ENCODE data around the gene RHOA. TPM values are rescaled to one million over a fixed set of nuclear protein-coding genes. Genes with fewer than 3 reads are reported as not detected.

The RHOA gene
- total and polyA plus RNA-seq, 2 of the 13 experiments (the other 11 are each of a cell fraction or from before 2014, with no cell fraction given) = 131 to 177 TPM

DNA sequence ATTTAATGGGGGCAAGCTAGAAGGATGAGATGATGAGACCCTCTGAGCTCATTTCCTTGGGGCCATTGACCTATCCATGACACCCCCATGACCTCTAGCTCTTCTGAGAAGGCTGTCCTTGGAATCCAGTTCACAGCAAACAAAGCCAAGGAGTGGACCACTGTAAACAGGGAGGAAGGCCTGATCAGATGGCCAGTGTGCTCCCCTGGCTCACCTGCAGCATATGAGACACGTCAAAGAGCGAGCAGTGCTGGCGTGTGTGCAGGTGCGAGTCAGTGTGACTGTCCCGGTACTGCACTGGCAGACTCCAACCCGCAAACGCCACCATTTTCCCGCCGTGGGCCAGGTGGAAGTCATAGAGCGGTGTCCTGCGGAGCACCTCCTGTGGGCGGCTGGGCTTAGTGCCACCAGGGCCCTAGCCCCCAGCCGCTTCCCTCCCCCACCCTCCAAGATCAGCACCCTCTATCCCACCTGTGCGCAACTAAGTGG lies 10.2 kb upstream of the RHOA start (continued):
- TF ChIP-seq, protein P1, sequence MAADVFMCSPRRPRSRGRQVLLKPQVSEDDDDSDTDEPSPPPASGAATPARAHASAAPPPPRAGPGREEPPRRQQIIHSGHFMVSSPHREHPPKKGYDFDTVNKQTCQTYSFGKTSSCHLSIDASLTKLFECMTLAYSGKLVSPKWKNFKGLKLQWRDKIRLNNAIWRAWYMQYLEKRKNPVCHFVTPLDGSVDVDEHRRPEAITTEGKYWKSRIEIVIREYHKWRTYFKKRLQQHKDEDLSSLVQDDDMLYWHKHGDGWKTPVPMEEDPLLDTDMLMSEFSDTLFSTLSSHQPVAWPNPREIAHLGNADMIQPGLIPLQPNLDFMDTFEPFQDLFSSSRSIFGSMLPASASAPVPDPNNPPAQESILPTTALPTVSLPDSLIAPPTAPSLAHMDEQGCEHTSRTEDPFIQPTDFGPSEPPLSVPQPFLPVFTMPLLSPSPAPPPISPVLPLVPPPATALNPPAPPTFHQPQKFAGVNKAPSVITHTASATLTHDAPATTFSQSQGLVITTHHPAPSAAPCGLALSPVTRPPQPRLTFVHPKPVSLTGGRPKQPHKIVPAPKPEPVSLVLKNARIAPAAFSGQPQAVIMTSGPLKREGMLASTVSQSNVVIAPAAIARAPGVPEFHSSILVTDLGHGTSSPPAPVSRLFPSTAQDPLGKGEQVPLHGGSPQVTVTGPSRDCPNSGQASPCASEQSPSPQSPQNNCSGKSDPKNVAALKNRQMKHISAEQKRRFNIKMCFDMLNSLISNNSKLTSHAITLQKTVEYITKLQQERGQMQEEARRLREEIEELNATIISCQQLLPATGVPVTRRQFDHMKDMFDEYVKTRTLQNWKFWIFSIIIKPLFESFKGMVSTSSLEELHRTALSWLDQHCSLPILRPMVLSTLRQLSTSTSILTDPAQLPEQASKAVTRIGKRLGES (CRISPR knock-in tag; IDR thresholded peaks at IDR 0.05; ENCODE audit: borderline replicate concordance) = no peak
- no peak for TF ChIP-seq FOXC1 (CRISPR knock-in tag; IDR thresholded peaks at IDR 0.05; ENCODE audit: borderline replicate concordance)
- TF ChIP-seq, protein P2, sequence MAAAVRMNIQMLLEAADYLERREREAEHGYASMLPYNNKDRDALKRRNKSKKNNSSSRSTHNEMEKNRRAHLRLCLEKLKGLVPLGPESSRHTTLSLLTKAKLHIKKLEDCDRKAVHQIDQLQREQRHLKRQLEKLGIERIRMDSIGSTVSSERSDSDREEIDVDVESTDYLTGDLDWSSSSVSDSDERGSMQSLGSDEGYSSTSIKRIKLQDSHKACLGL (CRISPR knock-in tag; IDR thresholded peaks at IDR 0.05) = no peak
- TF ChIP-seq SRSF9 (IDR thresholded peaks at IDR 0.05; ENCODE audit: borderline replicate concordance, insufficient read depth, low read depth, low read length, poor library complexity, severe bottlenecking) = no peak
- TF ChIP-seq MZF1 (CRISPR knock-in tag; IDR thresholded peaks at IDR 0.05; ENCODE audit: borderline replicate concordance) = no peak
- TF ChIP-seq ZNF878 (CRISPR knock-in tag; IDR thresholded peaks at IDR 0.05) = no peak
- TF ChIP-seq SAP130 (CRISPR knock-in tag; IDR thresholded peaks at IDR 0.05; ENCODE audit: low read depth) = no peak
- no peak for TF ChIP-seq HES4 (CRISPR knock-in tag; IDR thresholded peaks at IDR 0.05; ENCODE audit: borderline replicate concordance)
- TF ChIP-seq, protein P3, sequence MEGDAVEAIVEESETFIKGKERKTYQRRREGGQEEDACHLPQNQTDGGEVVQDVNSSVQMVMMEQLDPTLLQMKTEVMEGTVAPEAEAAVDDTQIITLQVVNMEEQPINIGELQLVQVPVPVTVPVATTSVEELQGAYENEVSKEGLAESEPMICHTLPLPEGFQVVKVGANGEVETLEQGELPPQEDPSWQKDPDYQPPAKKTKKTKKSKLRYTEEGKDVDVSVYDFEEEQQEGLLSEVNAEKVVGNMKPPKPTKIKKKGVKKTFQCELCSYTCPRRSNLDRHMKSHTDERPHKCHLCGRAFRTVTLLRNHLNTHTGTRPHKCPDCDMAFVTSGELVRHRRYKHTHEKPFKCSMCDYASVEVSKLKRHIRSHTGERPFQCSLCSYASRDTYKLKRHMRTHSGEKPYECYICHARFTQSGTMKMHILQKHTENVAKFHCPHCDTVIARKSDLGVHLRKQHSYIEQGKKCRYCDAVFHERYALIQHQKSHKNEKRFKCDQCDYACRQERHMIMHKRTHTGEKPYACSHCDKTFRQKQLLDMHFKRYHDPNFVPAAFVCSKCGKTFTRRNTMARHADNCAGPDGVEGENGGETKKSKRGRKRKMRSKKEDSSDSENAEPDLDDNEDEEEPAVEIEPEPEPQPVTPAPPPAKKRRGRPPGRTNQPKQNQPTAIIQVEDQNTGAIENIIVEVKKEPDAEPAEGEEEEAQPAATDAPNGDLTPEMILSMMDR (CRISPR knock-in tag; IDR thresholded peaks at IDR 0.05) = peak; percentile 48
- no peak for TF ChIP-seq ZMAT3 (CRISPR knock-in tag; conservative IDR thresholded peaks at IDR 0.05)
- TF ChIP-seq KLF12 (CRISPR knock-in tag; IDR thresholded peaks at IDR 0.05; ENCODE audit: borderline replicate concordance) = no peak
- TF ChIP-seq, protein P4, sequence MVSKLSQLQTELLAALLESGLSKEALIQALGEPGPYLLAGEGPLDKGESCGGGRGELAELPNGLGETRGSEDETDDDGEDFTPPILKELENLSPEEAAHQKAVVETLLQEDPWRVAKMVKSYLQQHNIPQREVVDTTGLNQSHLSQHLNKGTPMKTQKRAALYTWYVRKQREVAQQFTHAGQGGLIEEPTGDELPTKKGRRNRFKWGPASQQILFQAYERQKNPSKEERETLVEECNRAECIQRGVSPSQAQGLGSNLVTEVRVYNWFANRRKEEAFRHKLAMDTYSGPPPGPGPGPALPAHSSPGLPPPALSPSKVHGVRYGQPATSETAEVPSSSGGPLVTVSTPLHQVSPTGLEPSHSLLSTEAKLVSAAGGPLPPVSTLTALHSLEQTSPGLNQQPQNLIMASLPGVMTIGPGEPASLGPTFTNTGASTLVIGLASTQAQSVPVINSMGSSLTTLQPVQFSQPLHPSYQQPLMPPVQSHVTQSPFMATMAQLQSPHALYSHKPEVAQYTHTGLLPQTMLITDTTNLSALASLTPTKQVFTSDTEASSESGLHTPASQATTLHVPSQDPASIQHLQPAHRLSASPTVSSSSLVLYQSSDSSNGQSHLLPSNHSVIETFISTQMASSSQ (IDR thresholded peaks at IDR 0.05; ENCODE audit: low read depth) = no peak
- TF ChIP-seq, protein P4 (CRISPR knock-in tag; IDR thresholded peaks at IDR 0.05; ENCODE audit: borderline replicate concordance) = no peak
- TF ChIP-seq PHB2 (IDR thresholded peaks at IDR 0.05; ENCODE audit: partially characterized antibody) = no peak
- TF ChIP-seq ESRRA (CRISPR knock-in tag; IDR thresholded peaks at IDR 0.05; ENCODE audit: low read depth) = no peak
- no peak for TF ChIP-seq CREB1 (IDR thresholded peaks at IDR 0.05)
- no peak for TF ChIP-seq CREB1 (CRISPR knock-in tag; IDR thresholded peaks at IDR 0.05)
- no peak for TF ChIP-seq CC2D1A (CRISPR knock-in tag; IDR thresholded peaks at IDR 0.05)
- TF ChIP-seq, protein P5, sequence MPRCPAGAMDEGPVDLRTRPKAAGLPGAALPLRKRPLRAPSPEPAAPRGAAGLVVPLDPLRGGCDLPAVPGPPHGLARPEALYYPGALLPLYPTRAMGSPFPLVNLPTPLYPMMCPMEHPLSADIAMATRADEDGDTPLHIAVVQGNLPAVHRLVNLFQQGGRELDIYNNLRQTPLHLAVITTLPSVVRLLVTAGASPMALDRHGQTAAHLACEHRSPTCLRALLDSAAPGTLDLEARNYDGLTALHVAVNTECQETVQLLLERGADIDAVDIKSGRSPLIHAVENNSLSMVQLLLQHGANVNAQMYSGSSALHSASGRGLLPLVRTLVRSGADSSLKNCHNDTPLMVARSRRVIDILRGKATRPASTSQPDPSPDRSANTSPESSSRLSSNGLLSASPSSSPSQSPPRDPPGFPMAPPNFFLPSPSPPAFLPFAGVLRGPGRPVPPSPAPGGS (CRISPR knock-in tag; IDR thresholded peaks at IDR 0.05) = no peak; the same call in none of the 2 replicates
- no peak for TF ChIP-seq ZNF670 (CRISPR knock-in tag; IDR thresholded peaks at IDR 0.05; ENCODE audit: borderline replicate concordance)
- no peak for TF ChIP-seq KDM6A (CRISPR knock-in tag; IDR thresholded peaks at IDR 0.05; ENCODE audit: low read depth)
